ENCODE data around the gene CDC23. TPM values are rescaled to one million over a fixed set of nuclear protein-coding genes. Genes with fewer than 3 reads are reported as not detected.
A peak's percentile ranks its signal among the peaks of the same experiment; 100 is the strongest.
"Not testable (repeated sequence)": the region's sequence is repeated elsewhere in the genome, so short reads cannot be mapped to it uniquely, and the experiment has no call there.

Gene CDC23
- total RNA-seq, 4 donors from 2014 or later, result 2.6 to 90.9 (median 12.8) TPM

- intact Hi-C loops (cut with DNase I; ENCODE audit: low total_unique reads), result no loop called here
- no peak for TF ChIP-seq EP300 (IDR thresholded peaks at IDR 0.05; ENCODE audit: low read depth)
- no peak for DNase-seq
- WGBS, 2 donors (ENCODE audit: low coverage in 1 of 2), result 94% methylated on average over 1 of the region's 1 CpG; no CpG with 5 or more reads in 1 of the 2 donors
- H3K4me1 ChIP-seq, result no peaks in the 10 kb centered on the region
- in situ Hi-C loops (cut with MboI; ENCODE audit: low pct_ligation_motif_present in 1 of 4, low pct_unique_long_range_greater_than_20kb in 1 of 4, low sequenced_read_pairs in 3 of 4), result no loop called here
- H3K27ac ChIP-seq, result no peak overlapping the region
- H3K9me3 ChIP-seq, result no peaks in the 10 kb centered on the region
- H3K4me3 ChIP-seq, result no peak overlapping the region
- no peaks in the 10 kb centered on the region for H3K27me3 ChIP-seq
- H3K36me3 ChIP-seq, result peaks cover 0 to 59% (median 28%) of the 10 kb centered on the region in 4 donors
Measured at GRCh38 chr5:138157626-138158025, 55.5 kb downstream of the CDC23 start.

GRCh38 chr5:138155977-138156376 lies 57.1 kb downstream of the CDC23 start:
- DNase-seq; intact Hi-C loops (cut with DNase I; ENCODE audit: low total_unique reads); H3K9me3 ChIP-seq; H3K4me3 ChIP-seq; H3K4me1 ChIP-seq; H3K27me3 ChIP-seq; in situ Hi-C loops (cut with MboI; ENCODE audit: low pct_ligation_motif_present in 1 of 4, low pct_unique_long_range_greater_than_20kb in 1 of 4, low sequenced_read_pairs in 3 of 4); H3K27ac ChIP-seq: not testable (repeated sequence)
- 96 to 100% methylated on average over 6 to 9 of the region's 9 CpGs for WGBS, 2 donors (ENCODE audit: low coverage in 1 of 2)
- H3K36me3 ChIP-seq, result peaks cover 0 to 43% (median 19%) of the 10 kb centered on the region in 4 donors

GRCh38 chr5:138149530-138149929 lies 63.6 kb downstream of the CDC23 start:
- intact Hi-C loops (cut with DNase I; ENCODE audit: low total_unique reads) (no loop called here), in situ Hi-C loops (cut with MboI; ENCODE audit: low pct_ligation_motif_present in 1 of 4, low pct_unique_long_range_greater_than_20kb in 1 of 4, low sequenced_read_pairs in 3 of 4) (loop anchor here in 1 of 4 donors (25.0 kb wide), 1 partner anchor 362 kb away; no protein-coding TSS in a partner anchor)
- H3K27ac ChIP-seq, result no peak overlapping the region
- no peaks in the 10 kb centered on the region for H3K27me3 ChIP-seq
- no peaks in the 10 kb centered on the region for H3K36me3 ChIP-seq
- TF ChIP-seq POLR2AphosphoS5 (IDR thresholded peaks at IDR 0.05), result no peak
- no peak for TF ChIP-seq CTCF (IDR thresholded peaks at IDR 0.05)
- no peak for TF ChIP-seq POLR2A (IDR thresholded peaks at IDR 0.05)
- WGBS, 2 donors (ENCODE audit: low coverage in 1 of 2), result 53% methylated on average over 3 of the region's 3 CpGs
- H3K9me3 ChIP-seq, result no peaks in the 10 kb centered on the region
- DNase-seq, result no peak
- peaks cover 0 to 4% (median 0%) of the 10 kb centered on the region in 4 donors for H3K4me1 ChIP-seq
- no peak overlapping the region for H3K4me3 ChIP-seq

- in situ Hi-C loops (cut with MboI; ENCODE audit: low pct_ligation_motif_present in 1 of 4, low pct_unique_long_range_greater_than_20kb in 1 of 4, low sequenced_read_pairs in 3 of 4), result loop anchor here in 1 of 4 donors (25.0 kb wide), 1 partner anchor 362 kb away; no protein-coding TSS in a partner anchor
Measured at GRCh38 chr5:138148811-138149210, 64.3 kb downstream of the CDC23 start.

GRCh38 chr5:138143578-138143977 lies 69.5 kb downstream of the CDC23 start:
- DNase-seq; H3K27me3 ChIP-seq; intact Hi-C loops (cut with DNase I; ENCODE audit: low total_unique reads); H3K9me3 ChIP-seq; H3K4me3 ChIP-seq; H3K27ac ChIP-seq; H3K36me3 ChIP-seq: not testable (repeated sequence)
- peaks cover 0 to 11% (median 2%) of the 10 kb centered on the region in 4 donors for H3K4me1 ChIP-seq
- in situ Hi-C loops (cut with MboI; ENCODE audit: low pct_ligation_motif_present in 1 of 4, low pct_unique_long_range_greater_than_20kb in 1 of 4, low sequenced_read_pairs in 3 of 4), result loop anchor here in 1 of 4 donors (25.0 kb wide), 1 partner anchor 356 kb away; no protein-coding TSS in a partner anchor
- 95 to 97% methylated on average over 5 to 6 of the region's 6 CpGs for WGBS, 2 donors (ENCODE audit: low coverage in 1 of 2)

More at GRCh38 chr5:138148811-138149210, 64.3 kb downstream of the CDC23 start:
- DNase-seq, result peak; percentile 27
- Histone ChIP-seq H3K4me1 (peaks cover 0 to 4% (median 0%) of the 10 kb centered on the region in 4 donors), H3K4me3 (no peak overlapping the region), H3K9me3 (no peaks in the 10 kb centered on the region), H3K27ac (no peak overlapping the region), H3K27me3 (no peaks in the 10 kb centered on the region), H3K36me3 (no peaks in the 10 kb centered on the region)
- TF ChIP-seq EP300 (IDR thresholded peaks at IDR 0.05; ENCODE audit: low read depth) (no peak), POLR2A (IDR thresholded peaks at IDR 0.05) (no peak), CTCF (IDR thresholded peaks at IDR 0.05) (no peak), POLR2AphosphoS5 (IDR thresholded peaks at IDR 0.05) (no peak)
- WGBS, 2 donors (ENCODE audit: low coverage in 1 of 2), result 50% methylated on average over 1 of the region's 1 CpG; no CpG with 5 or more reads in 1 of the 2 donors
- intact Hi-C loops (cut with DNase I; ENCODE audit: low total_unique reads), result no loop called here

GRCh38 chr5:138141734-138142133 lies 71.4 kb downstream of the CDC23 start:
- 71 to 100% methylated on average over 1 of the region's 1 CpG for WGBS, 2 donors (ENCODE audit: low coverage in 1 of 2)
- H3K9me3 ChIP-seq, result no peaks in the 10 kb centered on the region
- H3K4me1 ChIP-seq, result peaks cover 0 to 15% (median 3%) of the 10 kb centered on the region in 4 donors
- H3K27ac ChIP-seq, result no peak overlapping the region
- peaks cover 3% of the 10 kb centered on the region for H3K27me3 ChIP-seq
- no peaks in the 10 kb centered on the region for H3K36me3 ChIP-seq
- in situ Hi-C loops (cut with MboI; ENCODE audit: low pct_ligation_motif_present in 1 of 4, low pct_unique_long_range_greater_than_20kb in 1 of 4, low sequenced_read_pairs in 3 of 4) (loop anchor here in 1 of 4 donors (25.0 kb wide), 1 partner anchor 354 kb away; no protein-coding TSS in a partner anchor), intact Hi-C loops (cut with DNase I; ENCODE audit: low total_unique reads) (no loop called here)
- H3K4me3 ChIP-seq, result no peak overlapping the region
- TF ChIP-seq POLR2AphosphoS5 (IDR thresholded peaks at IDR 0.05) (no peak), POLR2A (IDR thresholded peaks at IDR 0.05) (no peak), CTCF (IDR thresholded peaks at IDR 0.05) (no peak), EP300 (IDR thresholded peaks at IDR 0.05; ENCODE audit: low read depth) (no peak)
- DNase-seq, result no peak
